SKM-1 (cell line): ENCODE data around the gene UBA6.

ENCODE experiments used
- DNase-seq: peaks from one replicate; lab custom pipeline; 2025; ENCODE audit not compliant: unreplicated experiment; lab: John Stamatoyannopoulos, UW

Gene UBA6

DNA sequence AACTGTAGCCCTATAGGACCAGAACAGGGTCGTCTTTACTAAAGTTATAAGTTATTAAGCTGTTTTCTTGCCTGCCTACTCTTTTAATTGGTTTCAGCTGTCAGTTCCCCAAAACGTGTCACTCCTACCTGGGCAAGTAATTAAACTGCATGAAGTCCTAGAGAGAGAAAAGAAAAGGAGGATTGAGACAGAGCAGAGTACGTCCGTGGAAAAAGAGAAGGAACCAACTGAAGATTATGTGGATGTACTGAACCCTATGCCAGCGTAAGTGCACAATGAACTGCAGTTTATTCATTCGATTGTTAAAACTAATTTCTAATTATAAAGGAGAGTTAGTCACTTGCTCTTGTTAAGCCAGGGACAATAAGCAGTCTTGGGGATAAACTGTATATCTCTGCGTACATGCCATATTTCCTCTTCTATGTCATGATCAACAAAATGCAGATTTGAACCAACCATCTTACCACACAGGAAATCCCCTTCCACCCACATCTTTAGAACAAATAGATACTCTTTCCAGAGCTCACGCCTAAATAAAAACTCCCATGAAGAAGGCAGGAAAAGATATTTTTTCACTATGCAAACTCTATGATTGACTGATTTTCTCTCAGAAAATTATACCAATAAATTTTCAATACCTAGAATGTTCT is 119.6 kb downstream of the UBA6 start:
- no peak for DNase-seq

DNA sequence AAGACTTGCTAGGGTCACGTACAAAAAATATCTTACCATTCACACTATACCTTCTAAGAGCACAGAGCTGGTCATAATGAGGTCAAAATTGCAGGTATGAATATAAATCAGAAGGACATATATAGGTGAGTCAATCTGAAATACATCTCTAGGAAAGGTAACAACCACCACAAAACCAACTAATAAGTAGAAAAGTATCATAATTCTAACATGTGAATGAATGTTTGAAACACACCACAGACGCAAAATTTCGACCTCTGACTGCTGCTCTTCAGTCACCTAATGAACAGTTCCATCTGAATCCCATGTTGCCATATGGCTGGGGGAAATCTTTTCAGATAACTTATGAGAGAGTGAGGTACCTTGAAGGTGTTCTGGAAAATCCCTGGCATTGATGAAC is 120.4 kb downstream of the UBA6 start:
- DNase-seq = no peak

DNA sequence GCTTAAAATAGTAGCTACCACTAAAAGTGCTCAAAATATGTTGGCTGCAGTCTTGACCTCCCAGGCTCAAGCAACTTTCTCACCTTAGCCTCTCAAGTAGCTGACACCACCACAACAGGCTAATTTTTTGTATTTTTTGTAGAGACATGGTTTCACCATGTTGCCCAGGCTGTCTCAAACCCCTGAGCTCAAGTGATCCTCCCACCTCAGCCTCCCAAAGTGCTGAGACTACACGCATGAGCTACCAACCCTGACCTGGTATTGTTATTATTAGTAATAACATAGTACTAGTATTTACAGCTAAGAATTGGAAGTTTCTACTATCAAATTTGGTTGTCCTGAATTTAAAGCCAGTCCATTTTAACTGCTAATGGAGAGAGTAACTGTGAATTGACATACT is 124.4 kb downstream of the UBA6 start:
- DNase-seq = no peak

DNA sequence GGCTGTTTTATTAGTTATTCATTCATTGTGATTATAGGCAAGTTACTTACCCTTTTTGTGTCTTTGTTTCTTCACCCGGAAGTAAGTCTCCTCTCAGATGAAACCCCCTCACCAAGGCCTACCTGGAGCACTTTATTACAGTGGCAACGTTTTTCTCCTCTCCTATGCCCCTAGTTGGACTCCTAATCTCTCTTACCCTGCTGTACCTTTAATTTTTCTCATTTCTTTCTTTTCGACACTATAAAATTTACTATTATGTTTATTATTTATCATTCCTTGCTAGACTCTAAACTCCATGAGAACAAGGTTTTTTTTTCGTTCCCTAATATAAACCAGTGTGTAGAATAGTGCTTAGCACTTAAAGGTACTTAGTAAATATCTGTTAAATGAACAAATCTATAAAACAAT is 124.9 kb downstream of the UBA6 start:
- no peak for DNase-seq

DNA sequence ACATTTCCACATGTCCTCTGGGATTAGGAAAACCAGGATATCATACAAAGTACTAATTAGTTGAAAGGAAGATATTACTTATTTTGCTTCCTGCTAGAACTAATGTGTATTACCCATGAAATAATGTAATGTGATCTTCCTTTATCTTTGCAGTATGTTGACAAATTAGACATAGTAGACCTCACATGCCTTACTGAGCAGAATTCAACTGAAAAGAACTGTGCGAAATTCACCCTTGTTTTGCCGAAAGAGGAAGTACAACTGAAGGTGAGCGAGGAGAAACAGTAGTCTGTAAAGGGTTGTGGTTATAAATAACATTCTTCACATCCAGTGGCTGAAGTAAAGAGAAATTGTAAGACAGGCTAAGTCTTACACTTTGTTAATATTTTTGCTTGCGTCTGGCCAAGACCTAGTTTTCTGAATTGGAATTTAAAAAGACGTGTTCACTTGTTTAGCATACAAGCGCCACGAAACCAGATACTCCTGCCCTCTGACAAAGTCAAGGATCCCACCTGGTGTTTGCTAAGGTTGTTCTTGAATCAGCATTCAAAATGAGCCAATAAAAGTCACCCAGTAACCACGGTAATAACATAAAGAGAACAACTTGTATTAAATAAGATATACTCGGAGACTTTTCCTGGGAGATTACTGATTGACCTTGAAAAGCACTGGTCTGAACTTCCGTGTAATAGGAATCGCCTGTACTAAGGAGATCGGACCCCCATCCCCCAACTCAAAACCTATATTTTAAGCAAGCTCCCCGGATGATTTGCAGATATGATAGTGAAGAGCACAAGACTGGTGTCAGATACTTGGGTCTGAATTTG is 125.5 kb downstream of the UBA6 start:
- peak; percentile 78 for DNase-seq

DNA sequence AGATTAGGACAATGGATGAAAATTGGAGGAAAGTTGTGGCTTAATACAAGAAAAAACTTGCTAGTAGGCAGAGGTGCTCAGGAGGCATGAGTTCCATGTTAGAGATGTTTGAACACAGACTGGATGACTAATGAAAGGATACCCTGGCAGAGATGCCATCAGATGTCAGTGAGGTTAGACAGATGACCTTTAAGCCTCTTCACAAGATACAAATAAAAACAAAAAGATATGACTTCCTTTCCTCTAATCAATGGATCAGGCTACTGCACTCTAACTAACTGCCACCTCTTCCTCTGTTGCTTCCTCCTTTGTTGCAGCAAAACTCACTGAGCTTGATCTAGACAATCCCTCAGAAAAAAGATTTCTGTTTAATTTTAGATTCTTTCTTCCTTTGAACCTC is 127.8 kb downstream of the UBA6 start:
- DNase-seq = no peak

DNA sequence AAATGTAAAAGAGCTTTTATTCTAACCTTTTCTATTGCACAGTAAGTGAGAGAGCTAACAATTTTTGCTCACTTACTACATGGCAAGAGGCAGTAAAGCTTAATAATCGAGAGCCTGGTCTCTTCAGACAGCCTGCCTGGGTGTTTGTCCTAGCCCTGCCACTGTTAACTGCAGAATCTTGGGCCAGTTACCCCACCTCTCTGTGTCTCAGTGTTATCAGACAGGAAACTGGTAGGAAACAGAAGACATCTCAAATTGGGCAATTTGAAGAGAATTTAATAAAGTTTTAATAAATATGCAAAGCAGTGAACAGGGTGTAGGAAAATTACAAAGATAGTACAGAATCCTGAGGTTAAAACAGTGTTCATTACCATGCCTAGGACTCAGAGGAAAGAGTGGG is 129.0 kb downstream of the UBA6 start:
- DNase-seq = no peak

DNA sequence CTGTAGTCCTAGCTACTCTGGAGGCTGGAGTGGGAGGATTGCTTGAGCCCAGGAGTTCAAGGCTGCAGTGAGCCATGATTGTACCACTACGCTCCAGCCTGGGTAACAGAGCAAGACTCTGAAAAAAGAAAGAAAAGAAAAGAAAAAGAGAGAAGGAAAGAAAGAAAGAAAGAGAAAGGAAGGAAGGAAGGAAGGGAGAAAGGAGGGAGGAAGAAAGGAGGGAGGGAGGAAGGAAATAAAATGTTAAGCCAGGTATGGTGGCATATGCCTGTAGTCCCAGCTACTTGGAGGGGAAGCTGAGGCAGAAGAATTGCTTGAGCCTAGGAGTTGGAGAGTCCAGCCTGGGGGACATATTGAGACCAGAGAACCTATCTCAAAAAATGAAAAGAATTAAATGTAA is 130.4 kb downstream of the UBA6 start:
- no peak for DNase-seq

DNA sequence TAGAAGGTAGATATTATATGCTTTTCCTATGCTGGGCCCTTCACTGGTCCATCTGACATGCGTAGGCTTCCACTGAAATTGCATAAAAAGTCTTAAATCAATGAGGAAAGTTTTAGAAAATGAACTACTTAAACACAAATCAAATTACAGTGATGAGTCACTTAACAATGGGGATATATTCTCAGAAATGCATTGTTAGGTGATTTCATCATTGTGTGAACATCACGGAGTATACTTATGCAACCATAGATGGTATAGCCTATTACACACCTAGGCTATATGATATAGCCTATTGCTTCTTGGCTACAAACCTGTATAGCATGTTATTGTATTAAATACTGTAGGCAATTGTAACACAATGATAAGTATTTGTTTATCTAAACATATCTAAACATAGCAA is 132.1 kb downstream of the UBA6 start:
- DNase-seq = no peak

DNA sequence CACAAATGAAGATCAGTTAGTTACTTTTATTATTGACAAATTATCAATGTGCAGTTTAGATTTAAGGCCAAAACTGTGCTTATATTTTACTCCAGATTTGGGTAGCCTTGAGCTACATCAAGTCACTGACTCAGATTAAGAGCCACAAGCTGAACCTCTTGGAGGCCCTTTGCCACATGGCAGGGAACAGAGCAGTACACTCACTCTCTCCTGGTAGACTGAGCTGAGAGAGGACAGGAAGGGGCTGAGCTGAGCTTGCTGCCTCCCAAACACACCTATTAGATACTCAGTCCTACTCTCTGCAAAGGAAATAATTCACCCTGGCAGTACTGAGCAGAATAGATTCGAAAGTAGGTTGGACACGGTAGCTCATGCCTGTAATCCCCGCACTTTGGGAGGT is 134.6 kb downstream of the UBA6 start:
- no peak for DNase-seq

DNA sequence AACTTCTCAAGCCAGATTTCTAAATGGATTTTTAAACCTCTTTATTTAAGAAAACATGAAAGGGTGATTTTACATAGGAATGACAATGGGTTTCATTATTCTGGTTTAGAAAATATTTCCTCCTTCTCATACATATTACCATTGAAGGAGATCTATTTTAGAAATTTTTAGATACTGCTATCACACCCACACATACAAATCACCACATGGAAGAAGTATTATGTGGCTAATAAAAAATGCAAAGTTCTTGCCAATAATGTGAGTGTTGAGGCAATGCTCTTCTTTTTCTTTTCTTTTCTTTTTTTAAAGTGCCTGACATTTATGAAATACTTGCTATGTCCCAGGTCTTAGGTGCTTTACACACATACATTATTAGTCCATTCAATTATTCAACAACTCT is 135.7 kb downstream of the UBA6 start:
- DNase-seq = no peak
